T-helper 1 cell (primary cell): ENCODE data around the gene MAPKAP1.

ENCODE experiments used
- DNase-seq, 5 donors: peaks; one replicate each; pipeline ENCODE4 v3.0.0-alpha.2; 2012 to 2020

Gene MAPKAP1

GRCh38 chr9:125427556-125427955 is 279.5 kb downstream of the MAPKAP1 start:
- DNase-seq = no peak

GRCh38 chr9:125426926-125427325 is 280.1 kb downstream of the MAPKAP1 start:
- DNase-seq = no peak

GRCh38 chr9:125425901-125426515 is 281.0 kb downstream of the MAPKAP1 start:
- DNase-seq = no peak

DNA sequence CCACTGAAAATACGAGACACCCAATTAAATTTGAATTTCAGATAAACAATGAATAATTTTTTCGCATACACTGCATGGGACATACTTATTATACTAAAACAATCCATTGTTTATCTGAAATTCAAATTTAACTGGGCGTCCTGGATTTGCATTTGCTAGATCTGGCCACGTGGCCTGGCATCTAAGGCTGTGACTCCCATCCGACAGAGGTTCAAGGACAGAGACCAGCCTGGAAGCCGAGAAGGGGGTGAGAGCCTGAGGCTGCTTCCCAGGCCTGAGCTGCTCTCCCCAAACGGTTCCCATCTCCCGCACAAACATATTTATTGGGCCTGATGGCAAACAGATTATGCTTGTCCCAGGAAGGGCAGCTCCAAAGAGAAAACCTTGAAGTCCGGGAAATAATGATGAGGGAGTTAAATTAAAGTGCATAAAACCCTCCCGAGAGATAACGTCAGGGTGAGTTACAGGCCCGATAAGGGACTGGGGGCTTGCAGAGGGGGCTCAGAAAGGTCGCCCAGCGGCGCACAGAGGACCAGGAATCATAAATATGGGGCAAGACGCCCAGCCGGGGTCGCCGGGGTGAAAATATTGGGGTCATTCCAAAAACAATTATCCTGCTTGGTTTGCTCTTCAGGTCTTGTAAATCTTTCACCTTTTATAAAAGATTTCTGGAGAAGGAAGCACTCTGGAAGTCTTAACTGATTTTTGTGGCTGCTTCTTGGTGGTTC is 281.7 kb downstream of the MAPKAP1 start:
- no peak for DNase-seq

- no peak for DNase-seq
Observed at GRCh38 chr9:125423964-125424363, 283.0 kb downstream of the MAPKAP1 start.

- no peak for DNase-seq
Observed at GRCh38 chr9:125422853-125423252, 284.2 kb downstream of the MAPKAP1 start.

DNA sequence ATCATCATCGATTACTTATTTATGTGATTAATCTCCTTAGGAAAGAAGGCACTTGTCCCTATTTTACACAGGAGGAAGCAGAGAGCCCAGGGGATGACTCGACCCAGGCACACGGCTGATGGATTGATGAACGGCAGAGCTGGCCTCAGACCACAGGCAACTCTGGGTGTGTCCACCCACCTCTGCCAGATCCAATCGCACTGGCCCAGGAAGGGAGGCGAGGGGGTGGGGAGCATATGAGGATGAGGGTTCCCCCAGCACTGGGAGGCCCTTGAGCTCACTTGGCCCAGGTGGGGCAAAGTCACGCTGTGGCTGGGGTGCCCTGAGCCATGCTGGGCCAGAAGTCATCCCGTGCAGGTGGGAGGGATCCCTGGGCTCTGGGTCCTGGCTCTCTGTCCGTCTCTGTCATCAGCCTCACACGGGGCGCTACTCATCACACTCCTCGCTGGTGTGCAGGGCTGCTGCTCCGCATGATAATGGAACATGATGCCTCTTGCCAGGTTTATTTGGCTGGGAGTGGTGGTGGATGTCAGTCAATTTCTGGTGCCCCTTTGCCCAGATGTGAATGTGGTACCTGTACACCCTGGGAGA is 285.3 kb downstream of the MAPKAP1 start:
- no peak for DNase-seq

- no peak for DNase-seq
Observed at GRCh38 chr9:125421166-125421565, 285.8 kb downstream of the MAPKAP1 start.

GRCh38 chr9:125418404-125418803 is 288.6 kb downstream of the MAPKAP1 start:
- no peak for DNase-seq

GRCh38 chr9:125416517-125416916 is 290.5 kb downstream of the MAPKAP1 start:
- no peak for DNase-seq

DNA sequence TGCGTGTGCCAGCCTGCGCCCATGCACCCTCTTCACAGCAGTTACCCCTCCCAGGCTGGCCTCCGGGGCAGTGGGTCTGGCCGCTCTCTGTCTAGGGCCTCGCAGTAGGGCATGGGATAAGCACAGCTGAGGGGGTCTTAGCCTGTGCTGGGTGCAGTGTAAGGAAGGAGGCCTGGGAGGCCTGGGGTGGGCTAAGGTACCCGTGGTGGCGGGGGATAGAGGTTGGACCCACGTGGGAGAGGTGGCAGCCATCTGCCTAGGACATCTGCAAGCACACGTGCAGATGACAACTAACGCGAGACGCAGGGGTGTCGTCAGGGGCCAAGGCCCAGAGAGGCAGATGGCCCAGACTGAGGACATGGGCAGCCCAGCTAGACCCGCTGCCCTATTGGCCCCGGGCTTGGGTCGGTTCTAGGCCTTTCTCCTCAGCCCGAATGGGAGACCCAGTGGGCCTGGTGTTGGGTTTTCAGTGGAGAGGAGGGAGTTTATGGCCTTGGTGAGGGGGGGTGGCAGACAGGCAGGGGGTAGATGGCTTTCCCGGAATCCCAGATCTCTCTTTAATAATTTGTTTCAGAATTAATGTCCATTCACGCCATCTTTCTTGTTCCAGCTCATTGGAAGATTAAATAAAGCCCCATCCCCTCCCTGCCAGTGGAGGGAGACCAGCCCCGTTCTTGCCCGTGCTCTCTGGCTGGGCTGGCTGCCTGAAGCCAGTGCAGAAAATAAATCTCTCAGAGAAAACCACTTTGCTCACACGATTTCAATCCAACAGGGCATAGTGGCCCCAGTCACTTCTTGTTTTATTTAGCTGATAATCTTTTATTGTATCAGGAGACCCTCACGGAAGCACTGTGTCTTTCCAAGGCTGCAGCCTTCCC is 291.2 kb downstream of the MAPKAP1 start:
- no peak for DNase-seq

GRCh38 chr9:125413579-125413978 is 293.4 kb downstream of the MAPKAP1 start:
- DNase-seq = no peak

DNA sequence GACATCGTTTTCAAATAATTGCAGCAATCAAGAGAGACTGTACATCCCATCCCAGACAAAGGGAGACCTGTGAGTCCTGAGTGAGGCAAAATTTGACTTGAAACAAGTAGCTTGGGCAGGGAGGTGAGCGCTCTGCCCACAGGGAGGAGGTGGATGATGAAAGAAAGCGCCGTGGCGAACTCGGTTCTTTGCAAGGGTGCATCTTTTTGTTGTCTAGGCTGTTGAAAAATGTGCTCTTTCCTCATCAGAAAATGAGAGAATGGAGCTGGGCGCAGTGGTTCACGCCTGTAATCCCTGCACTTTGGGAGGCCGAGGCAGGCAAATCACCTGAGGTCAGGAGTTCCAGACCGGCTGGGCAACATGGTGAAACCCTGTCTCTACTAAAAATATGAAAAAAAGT is 294.8 kb downstream of the MAPKAP1 start:
- no peak for DNase-seq

GRCh38 chr9:125411171-125411756 is 295.7 kb downstream of the MAPKAP1 start:
- DNase-seq = no peak

DNA sequence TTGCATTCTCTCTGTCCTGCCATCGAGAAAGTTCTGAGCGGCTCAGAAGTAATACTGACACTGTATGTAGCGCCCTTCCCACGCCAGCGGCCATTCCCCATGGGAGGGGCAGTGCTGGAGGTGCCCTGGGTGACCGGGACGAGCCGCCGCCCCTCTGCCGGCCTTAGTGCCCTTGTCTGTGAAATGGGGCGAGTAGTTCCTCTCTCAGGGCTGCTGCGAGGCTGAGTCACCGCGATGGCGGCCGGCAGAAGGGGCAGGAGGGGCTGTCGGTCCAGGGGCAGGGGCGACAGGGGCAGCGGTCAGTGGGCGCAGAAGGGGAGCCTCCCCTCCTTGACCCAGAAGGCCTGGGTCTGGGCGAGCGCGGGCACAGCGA is 296.5 kb downstream of the MAPKAP1 start:
- no peak for DNase-seq

GRCh38 chr9:125409637-125410521 is 297.1 kb downstream of the MAPKAP1 start:
- DNase-seq = peak in 2 of 5 donors; percentile 5 to 30

GRCh38 chr9:125409217-125409636 is 297.8 kb downstream of the MAPKAP1 start:
- no peak for DNase-seq

- peak; percentile 33 to 67 (median 59) for DNase-seq
Observed at GRCh38 chr9:125407974-125408900, 298.8 kb downstream of the MAPKAP1 start.

DNA sequence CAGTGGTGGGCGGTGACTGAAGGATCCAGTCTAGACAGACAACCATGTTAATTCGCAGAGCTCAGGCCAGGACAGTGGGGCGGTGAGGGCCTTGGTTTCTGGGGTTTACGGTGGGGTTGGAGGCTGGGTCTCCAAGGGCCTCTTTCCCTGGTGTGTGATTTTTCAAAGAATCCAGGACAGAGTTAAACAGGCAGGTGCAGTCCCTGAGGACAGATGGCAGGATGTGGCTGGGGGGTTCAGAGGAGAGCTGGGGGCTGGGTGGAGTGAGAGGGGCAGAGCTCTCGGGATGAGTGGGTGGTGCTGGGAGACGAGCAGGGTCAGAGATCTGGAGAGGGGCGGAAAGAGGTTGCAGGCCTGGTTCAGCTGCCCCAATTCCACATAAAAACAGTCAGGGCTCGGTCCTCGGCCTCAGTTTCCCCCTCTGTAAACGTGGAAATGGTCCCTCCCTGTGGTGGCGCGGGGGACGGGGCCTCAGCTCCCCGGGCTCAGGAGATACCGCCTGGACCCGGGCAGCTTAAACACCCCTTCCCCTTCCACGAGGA is 299.5 kb downstream of the MAPKAP1 start:
- DNase-seq = no peak

- DNase-seq = no peak
Observed at GRCh38 chr9:125406810-125407087, 300.3 kb downstream of the MAPKAP1 start.
